ENCODE results near the gene MGA.

GRCh38 chr15:41795996-41796856 lies 136.0 kb downstream of the MGA start:
- TF ChIP-seq, protein P1, sequence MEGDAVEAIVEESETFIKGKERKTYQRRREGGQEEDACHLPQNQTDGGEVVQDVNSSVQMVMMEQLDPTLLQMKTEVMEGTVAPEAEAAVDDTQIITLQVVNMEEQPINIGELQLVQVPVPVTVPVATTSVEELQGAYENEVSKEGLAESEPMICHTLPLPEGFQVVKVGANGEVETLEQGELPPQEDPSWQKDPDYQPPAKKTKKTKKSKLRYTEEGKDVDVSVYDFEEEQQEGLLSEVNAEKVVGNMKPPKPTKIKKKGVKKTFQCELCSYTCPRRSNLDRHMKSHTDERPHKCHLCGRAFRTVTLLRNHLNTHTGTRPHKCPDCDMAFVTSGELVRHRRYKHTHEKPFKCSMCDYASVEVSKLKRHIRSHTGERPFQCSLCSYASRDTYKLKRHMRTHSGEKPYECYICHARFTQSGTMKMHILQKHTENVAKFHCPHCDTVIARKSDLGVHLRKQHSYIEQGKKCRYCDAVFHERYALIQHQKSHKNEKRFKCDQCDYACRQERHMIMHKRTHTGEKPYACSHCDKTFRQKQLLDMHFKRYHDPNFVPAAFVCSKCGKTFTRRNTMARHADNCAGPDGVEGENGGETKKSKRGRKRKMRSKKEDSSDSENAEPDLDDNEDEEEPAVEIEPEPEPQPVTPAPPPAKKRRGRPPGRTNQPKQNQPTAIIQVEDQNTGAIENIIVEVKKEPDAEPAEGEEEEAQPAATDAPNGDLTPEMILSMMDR (conservative IDR thresholded peaks at IDR 0.05 in 1 of 2, IDR thresholded peaks at IDR 0.05 in 1 of 2; ENCODE audit: low read depth in 1 of 2, low read length in 2 of 2): no peak
- no peak for TF ChIP-seq EZH2 (IDR thresholded peaks at IDR 0.05; ENCODE audit: low read length, missing control alignments)
